DND-41 (cell line): ENCODE results near the gene HECTD4.

Experiments used
- ATAC-seq: fragments of 200-7000 bp; cut with Tn5 transposase; 3 replicates; pipeline ENCODE4 v1.9.1; 2021; ENCODE audit warnings: low read depth; ENCODE audit not compliant: insufficient read depth
- DNase-seq: peaks from one replicate; pipeline ENCODE4 v3.0.0-alpha.2; 2020
- H2AFZ ChIP-seq: 2 replicates; pipeline ENCODE4 v1.6.0; 2012; ENCODE audit warnings: low read depth, low read length
- H3K27ac ChIP-seq: 2 replicates; pipeline ENCODE4 v1.5.1; 2012; ENCODE audit warnings: low read length, inconsistent platforms
- H3K27me3 ChIP-seq: fragments of 200-600 bp; sonication (generic); 2 replicates; pipeline ENCODE4 v1.6.0; 2012; ENCODE audit warnings: low read length, mild to moderate bottlenecking, inconsistent platforms; ENCODE audit not compliant: insufficient read depth, poor library complexity
- H3K36me3 ChIP-seq: 2 replicates; pipeline ENCODE4 v1.5.1; 2012; ENCODE audit warnings: low read length, inconsistent platforms; ENCODE audit not compliant: insufficient read depth
- H3K4me1 ChIP-seq: 2 replicates; pipeline ENCODE4 v1.5.1; 2012; ENCODE audit warnings: mild to moderate bottlenecking, low read length; ENCODE audit not compliant: insufficient read depth
- H3K4me2 ChIP-seq: 2 replicates; pipeline ENCODE4 v1.6.0; 2012; ENCODE audit warnings: mild to moderate bottlenecking, moderate library complexity, low read length, inconsistent platforms; ENCODE audit not compliant: insufficient read depth
- H3K4me3 ChIP-seq, 2 experiments: fragments of 200-600 bp in 1 of 2; shearing (Covaris generic) in 1 of 2; 2 replicates each; pipeline ENCODE4 v1.5.1; 2012 to 2016; ENCODE audit warnings: inconsistent platforms in 2 of 2, low read length in 2 of 2, mild to moderate bottlenecking in 2 of 2, low read depth in 1 of 2, moderate library complexity in 1 of 2
- H3K79me2 ChIP-seq: 2 replicates; pipeline ENCODE4 v1.6.0; 2012; ENCODE audit warnings: low read length, inconsistent platforms; ENCODE audit not compliant: insufficient read depth
- H3K9ac ChIP-seq: 2 replicates; pipeline ENCODE4 v1.6.0; 2012; ENCODE audit warnings: low read depth, mild to moderate bottlenecking, inconsistent platforms, low read length, moderate library complexity
- H3K9me3 ChIP-seq: 2 replicates; pipeline ENCODE4 v1.5.1; 2012; ENCODE audit warnings: low read length, moderate library complexity, mild to moderate bottlenecking, inconsistent platforms; ENCODE audit not compliant: insufficient read depth, severe bottlenecking
- H4K20me1 ChIP-seq: 2 replicates; pipeline ENCODE4 v1.6.0; 2012; ENCODE audit warnings: low read length; ENCODE audit not compliant: insufficient read depth
- CTCF ChIP-seq: IDR thresholded peaks from 2 replicates; pipeline ENCODE4 v1.5.1; 2012; ENCODE audit warnings: borderline replicate concordance, low read length, moderate library complexity, mild to moderate bottlenecking; ENCODE audit not compliant: poor library complexity, severe bottlenecking; ENCODE audit errors: extremely low read depth
- EZH2 ChIP-seq: IDR thresholded peaks from 3 replicates; pipeline ENCODE4 v1.6.1; 2012; ENCODE audit warnings: borderline replicate concordance, low read depth, mild to moderate bottlenecking, moderate library complexity, low read length, inconsistent platforms; ENCODE audit not compliant: severe bottlenecking

Gene HECTD4

DNA sequence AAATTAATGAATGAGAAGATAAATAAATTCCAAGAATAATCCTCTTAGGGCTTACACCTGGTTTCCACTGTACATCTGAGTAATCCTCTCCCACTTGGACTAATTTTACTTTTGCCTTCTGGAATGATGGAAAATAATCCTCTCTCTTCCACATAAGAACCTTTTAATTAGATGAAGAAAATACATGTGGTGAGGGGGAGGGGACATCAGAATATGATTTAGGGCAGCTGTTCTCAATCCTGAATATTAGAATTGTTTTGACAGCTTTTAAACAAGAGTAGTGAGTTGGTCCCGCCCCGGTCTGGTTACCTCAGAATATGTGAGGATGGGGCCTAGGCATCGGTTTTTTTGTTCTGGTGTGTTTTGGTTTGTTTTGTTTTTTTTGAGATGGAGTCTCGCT lies 51.5 kb downstream of the HECTD4 start:
- H3K4me3 ChIP-seq: no peak overlapping the region
- H3K9me3 ChIP-seq: no peaks in the 10 kb centered on the region
- peaks cover 7% of the 10 kb centered on the region; the same call in 1 of the 2 replicates for H4K20me1 ChIP-seq
- DNase-seq (no peak), ATAC-seq (no peak)
- H3K4me1 ChIP-seq: no peaks in the 10 kb centered on the region
- no peak overlapping the region for H2AFZ ChIP-seq
- H3K79me2 ChIP-seq: peaks cover 25% of the 10 kb centered on the region
- no peak for TF ChIP-seq EZH2
- no peak for TF ChIP-seq CTCF
- no peak overlapping the region for H3K9ac ChIP-seq
- H3K36me3 ChIP-seq: no peaks in the 10 kb centered on the region
- H3K4me2 ChIP-seq: no peak overlapping the region
- H3K27me3 ChIP-seq: no peaks in the 10 kb centered on the region
- H3K27ac ChIP-seq: no peak overlapping the region

DNA sequence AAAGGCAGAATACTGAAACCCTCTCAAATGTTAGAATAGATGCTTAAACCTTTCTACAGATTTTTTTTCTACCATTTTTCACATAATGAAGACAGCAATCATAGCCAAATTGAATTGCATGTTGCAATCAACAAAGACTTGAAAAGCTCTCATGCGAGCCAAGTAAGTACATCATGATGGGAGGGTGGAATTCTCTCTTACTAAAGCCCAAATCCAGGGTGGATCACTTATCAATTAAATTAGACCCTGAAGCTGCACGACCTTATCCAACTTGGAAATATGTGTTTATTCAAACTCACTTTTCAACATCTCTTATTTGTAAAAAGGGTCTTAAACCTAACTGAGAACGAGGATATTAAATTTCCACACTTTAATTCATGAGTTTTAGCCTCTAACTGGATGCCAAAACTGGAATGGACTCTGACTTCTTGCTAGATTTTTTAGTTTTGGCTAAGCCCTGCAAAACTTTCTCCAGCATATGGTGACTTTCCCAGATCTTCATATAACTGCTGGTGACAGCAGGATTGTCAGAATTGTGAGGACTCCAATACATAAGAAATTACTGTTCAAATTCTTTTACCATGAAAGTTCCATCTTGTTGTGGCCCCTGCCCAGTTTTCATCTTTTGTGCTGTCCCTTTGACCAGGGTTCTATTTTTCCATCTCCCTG lies 53.6 kb downstream of the HECTD4 start:
- no peak for DNase-seq
- H3K27me3 ChIP-seq: no peaks in the 10 kb centered on the region
- no peaks in the 10 kb centered on the region for H3K4me1 ChIP-seq
- H3K79me2 ChIP-seq: peaks cover 24% of the 10 kb centered on the region
- no peak for ATAC-seq
- no peak overlapping the region for H2AFZ ChIP-seq
- H3K9me3 ChIP-seq: no peaks in the 10 kb centered on the region
- no peaks in the 10 kb centered on the region for H3K36me3 ChIP-seq
- H3K4me2 ChIP-seq: no peak overlapping the region
- TF ChIP-seq EZH2: no peak
- TF ChIP-seq CTCF: no peak
- H4K20me1 ChIP-seq: peaks cover 7% of the 10 kb centered on the region; the same call in 1 of the 2 replicates
- H3K4me3 ChIP-seq: no peak overlapping the region
- no peak overlapping the region for H3K9ac ChIP-seq
- no peak overlapping the region for H3K27ac ChIP-seq

GRCh38 chr12:112327209-112327938 lies 54.9 kb downstream of the HECTD4 start:
- no peak for ATAC-seq
- Histone ChIP-seq H3K27me3 (no peaks in the 10 kb centered on the region), H3K79me2 (peaks cover 19% of the 10 kb centered on the region), H3K9ac (no peak overlapping the region), H3K27ac (no peak overlapping the region), H2AFZ (no peak overlapping the region), H3K9me3 (no peaks in the 10 kb centered on the region), H3K4me2 (no peak overlapping the region), H4K20me1 (peaks cover 7% of the 10 kb centered on the region; the same call in 1 of the 2 replicates), H3K4me3 (no peak overlapping the region), H3K4me1 (no peaks in the 10 kb centered on the region), H3K36me3 (no peaks in the 10 kb centered on the region)
- DNase-seq: no peak
- TF ChIP-seq CTCF (no peak), EZH2 (no peak)
